ENCODE data around the gene SECISBP2.

DNA sequence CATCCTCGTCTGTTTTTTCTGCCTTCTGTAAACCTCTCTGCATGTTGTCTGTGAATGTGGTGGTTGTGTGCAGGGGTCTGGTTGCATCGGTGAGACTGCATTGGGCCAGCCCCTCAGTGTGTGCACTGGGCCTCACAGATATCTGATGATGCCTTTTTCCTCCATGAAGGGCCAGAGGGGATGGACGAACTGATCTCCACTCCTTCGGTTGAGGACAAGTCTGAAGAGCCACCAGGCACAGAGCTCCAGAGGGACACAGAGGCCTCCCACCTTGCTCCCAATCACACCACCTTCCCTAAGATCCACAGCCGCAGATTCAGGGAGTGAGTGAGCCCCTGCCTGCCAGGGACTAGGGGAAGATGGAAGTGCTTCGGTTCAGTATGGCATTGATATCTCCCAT is 31.3 kb downstream of the SECISBP2 start:
- TF ChIP-seq CTCF (conservative IDR thresholded peaks at IDR 0.05; ENCODE audit: low read depth, low read length) (no peak), EZH2 (IDR thresholded peaks at IDR 0.05; ENCODE audit: low read length, unreplicated experiment) (no peak)

All from PC-3 (cell line).